GM11168 (cell line): Measurements from ENCODE around the gene SLC31A1.

Experiments
- in situ Hi-C: fragments of 300-500 bp; cut with MboI; formaldehyde crosslinking; loops from one replicate; pipeline ENCODE4 v1.12.0; 2022; ENCODE audit warnings: low sequenced_read_pairs; ENCODE audit not compliant: unreplicated experiment

Gene SLC31A1

DNA sequence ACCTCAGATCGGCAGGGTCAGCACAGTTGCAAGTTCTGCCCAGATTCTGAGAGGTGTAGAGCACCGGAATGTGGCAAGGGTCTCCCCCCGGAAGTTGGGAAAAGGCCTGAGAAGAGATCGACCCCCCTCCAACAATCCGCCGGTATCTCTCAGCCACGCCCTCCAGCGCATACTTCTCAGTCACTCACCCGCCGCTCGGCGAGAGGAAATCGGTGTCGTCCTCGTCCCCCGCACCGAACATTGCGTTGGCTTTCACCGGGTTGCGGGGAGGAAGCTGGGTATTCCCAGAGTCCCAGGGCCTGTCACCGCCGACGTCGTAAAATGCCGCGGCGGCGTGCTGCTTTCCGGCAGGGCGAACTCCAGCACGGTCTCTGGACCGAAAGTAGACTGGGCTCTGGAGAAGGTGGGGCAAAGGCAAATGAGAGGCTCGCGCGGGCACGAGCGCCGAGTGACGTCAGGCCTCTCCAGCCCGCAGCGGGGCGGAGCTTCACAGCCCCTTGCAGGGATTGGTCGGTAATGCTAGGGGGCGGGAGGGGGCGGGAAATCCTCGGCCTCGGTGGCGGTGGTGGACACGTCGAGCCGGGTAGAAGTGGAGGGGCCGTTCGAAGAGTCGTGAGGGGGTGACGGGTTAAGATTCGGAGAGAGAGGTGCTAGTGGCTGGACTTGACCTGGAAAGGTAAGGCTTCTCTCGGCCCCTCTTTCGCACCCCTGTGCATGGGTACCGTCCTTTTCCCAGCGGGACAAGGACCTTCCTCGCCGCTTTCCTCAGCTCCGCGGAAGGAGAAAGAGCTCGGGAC lies at the start of gene SLC31A1, which contains the start of gene FKBP15:
Gene SLC31A1 (plus strand): TSS at position 542 of the 797 bp plus-strand sequence. CDS start 34,605 bp downstream, outside the sequence.
Gene FKBP15 (minus strand): TSS at position 275 of the 797 bp plus-strand sequence. CDS start 34 bp downstream, at position 241.
- in situ Hi-C loops, result no loop called here

GRCh38 chr9:113173341-113173740 lies 48.0 kb upstream of the SLC31A1 start:
- in situ Hi-C loops, result no loop called here

- in situ Hi-C loops, result no loop called here
Observed at GRCh38 chr9:113176803-113177202, 44.5 kb upstream of the SLC31A1 start.

- in situ Hi-C loops, result no loop called here
Observed at GRCh38 chr9:113177251-113177650, 44.1 kb upstream of the SLC31A1 start.

- in situ Hi-C loops, result no loop called here
Observed at GRCh38 chr9:113178087-113178486, 43.3 kb upstream of the SLC31A1 start.

DNA sequence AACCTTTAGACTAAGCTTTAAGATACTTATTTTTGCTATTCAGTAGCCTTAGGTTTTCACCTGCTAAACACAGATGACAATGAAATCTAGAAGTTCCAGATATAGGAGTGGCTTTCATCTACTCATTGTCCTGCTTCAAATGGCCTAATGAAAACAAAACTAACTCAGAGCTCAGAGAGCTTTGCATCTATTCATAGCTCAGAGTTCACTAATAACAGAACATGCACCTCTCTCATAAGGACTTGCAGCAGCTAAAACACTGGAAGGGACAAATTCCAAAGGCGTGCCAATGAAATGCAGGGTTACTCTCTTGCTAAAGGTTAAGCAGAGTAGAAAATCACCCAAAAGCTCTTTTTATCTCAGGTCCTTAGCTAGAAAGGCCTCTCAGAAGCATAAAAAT lies 41.5 kb upstream of the SLC31A1 start:
- in situ Hi-C loops, result no loop called here

GRCh38 chr9:113181165-113181564 lies 40.2 kb upstream of the SLC31A1 start:
- in situ Hi-C loops, result no loop called here

GRCh38 chr9:113183956-113184488 lies 37.3 kb upstream of the SLC31A1 start:
- in situ Hi-C loops, result no loop called here

DNA sequence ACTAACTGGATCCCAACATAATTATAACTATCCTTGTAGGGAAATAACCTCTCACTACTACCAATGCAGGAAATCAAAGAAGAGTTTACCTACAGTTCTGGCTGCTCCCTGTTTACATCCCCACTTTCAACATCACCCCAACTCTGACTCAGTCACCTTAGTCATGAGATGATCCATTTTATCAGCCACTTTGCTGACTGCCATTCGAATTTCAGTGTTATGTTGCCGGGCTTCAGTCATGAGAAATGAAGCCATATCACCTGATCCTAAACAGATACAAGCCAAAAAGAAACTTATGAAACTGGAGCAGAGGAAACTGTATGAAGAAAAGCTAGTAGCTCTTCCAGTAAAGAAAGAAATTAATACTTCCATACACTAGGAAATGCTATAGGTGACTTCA lies 36.8 kb upstream of the SLC31A1 start:
- in situ Hi-C loops, result no loop called here

- in situ Hi-C loops, result no loop called here
Observed at GRCh38 chr9:113185271-113185670, 36.1 kb upstream of the SLC31A1 start.

- in situ Hi-C loops, result no loop called here
Observed at GRCh38 chr9:113186137-113186755, 35.1 kb upstream of the SLC31A1 start.

DNA sequence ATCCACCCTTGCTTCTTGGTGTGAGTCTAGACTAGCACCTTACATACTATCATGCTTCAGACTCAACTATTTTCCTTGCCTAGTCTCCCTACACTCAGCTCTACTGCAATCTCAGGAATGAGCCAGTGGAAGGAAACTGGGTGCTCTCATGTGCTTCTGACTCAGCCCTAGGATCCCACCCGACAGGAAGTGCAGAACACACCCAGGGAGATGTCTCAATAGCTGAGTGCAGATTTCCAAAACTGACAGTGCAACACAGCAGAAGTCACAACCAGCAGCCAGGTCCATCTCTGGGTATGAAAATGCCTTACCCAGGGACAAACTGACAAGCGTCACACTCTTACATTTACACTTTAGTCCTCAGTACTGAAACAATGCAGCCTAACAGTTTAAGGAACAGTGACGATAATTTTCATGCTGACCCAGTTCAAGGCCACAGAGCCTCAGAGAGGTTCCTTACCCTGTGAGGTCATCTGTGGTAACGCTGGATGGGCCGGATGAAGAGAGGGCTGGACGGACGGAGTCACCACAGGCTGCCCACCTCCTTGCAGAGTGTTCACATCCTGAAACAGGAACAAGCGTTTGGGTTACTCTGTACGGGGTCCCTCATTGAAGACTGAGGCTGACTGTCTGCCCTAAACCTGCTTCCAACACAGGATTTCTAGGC lies 33.3 kb upstream of the SLC31A1 start:
- in situ Hi-C loops, result no loop called here

DNA sequence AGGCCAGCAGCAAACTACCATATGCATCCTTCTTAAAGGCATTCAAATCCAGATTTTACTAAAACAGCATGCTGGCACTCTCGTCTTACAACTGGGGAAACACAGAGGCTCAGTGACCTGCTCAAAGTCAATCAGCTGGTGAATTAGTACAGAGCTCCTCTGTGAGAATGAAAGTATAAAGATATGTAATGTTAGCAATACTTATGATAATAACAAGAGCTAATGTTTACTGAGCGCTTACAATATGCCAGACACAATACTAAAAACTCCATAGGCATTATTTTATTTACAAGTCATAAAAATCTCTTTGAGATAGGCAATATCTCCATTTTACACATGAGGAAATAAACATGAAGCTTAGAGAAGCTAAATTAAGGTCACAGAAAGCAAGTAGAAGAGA lies 28.9 kb upstream of the SLC31A1 start:
- in situ Hi-C loops, result no loop called here

DNA sequence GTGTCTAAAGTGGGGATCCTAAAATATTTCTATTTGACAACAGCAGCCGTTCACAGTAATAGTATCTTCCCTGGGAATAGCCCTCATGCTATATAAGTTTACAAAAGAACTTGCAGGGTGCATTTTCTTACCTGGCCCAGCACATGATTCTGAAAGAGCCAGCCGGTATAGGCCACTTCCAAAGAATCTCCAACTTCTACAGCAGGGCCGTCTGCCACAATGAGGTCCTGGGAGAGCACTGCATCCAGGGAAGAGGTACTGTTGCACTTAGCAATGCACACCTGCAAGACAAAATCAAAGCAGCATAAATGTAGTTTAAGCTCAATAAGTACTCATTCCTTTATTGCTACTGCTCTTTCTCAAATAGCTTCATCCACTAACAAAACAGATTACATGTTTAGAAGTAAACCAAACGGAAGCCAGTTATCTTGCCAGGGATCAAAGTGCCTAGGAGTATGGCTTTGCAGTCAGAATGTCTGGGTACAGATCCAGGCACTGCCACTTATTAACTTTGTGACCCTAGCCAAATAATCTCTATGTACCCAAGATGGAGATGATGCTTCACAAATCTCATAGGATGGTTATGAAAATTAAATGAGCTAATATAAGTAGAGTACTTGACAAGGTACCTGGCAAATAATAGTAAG lies 21.5 kb upstream of the SLC31A1 start:
- in situ Hi-C loops, result no loop called here

DNA sequence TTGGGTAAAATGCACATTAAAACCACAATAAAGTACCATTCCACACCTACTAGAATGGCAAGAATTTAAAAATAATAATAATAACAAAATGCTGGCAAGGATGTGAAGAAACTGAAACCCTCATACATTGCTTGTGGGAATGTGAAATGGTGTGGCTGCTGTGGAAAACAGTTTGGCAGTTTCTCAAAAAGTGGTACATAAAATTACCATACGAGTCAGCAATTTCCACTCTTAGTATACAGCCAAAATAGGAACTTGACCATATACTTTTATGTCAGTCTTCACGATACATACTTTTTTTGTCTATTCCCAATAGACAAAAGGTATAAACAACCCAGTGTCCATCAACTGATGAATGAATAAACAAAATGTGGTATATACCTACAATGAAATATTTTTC lies 15.9 kb upstream of the SLC31A1 start:
- in situ Hi-C loops, result no loop called here

- in situ Hi-C loops, result no loop called here
Observed at GRCh38 chr9:113205861-113206260, 15.5 kb upstream of the SLC31A1 start.

DNA sequence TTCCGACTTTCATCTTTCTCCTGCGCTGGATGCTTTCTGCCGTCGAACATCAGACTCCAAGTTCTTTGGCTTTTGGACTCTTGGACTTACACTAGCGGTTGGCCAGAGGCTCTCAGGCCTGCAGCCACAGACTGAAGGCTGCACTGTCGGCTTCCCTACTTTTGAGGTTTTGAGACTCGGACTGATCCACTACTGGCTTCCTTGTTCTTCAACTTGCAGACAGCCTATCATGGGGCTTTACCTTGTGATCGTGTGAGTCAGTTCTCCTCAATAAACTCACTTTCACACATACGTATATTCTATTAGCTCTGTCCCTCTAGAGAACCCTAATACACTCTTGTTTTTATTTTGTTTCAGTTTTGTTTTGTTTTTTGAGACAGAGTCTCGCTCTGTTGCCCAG lies 10.5 kb upstream of the SLC31A1 start:
- in situ Hi-C loops, result no loop called here

GRCh38 chr9:113215132-113215531 lies 6.2 kb upstream of the SLC31A1 start:
- in situ Hi-C loops, result no loop called here

- in situ Hi-C loops, result no loop called here
Observed at GRCh38 chr9:113216406-113216805, 4.9 kb upstream of the SLC31A1 start.

DNA sequence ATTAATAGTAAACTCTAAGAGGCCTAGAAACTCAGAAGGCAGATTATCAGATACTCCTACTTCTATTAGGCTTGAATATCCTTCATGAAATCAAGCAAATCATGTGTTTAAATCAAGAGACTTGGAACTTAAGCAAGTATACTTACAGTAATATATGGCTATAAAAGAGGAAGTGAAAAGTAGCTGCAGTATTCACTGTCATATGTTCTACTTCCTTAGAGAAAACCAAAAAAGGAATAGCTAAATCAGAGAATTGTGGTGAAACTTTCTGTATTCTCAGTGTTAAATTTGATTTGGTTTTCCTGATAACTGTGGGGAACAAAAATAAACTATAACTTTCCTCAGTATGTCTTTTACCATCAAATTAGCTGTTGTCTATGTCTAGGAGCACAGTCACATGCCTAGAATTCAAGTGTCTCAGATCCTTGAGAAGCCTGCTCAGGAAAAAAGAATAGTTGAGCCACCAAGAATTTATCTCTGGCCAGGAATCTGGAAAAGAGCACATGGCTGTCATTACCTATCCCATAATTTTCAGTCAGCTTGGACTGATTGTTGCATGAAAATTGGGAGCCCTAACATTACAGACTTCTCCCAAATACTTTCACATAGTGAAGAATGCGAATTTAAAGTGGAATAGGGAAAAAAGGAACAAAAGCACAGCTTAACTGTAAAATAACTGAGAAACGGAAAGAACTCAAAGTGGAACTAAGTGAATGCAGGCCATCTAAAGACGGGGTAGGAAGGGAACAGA lies 2.0 kb upstream of the SLC31A1 start:
- in situ Hi-C loops, result no loop called here
